ENCODE results near the gene STK39.

The STK39 gene

GRCh38 chr2:168165397-168165796, 82.0 kb downstream of the STK39 start:
- DNase-seq (ENCODE audit: low spot score) = no peak
- no peak for TF ChIP-seq CTCF (IDR thresholded peaks at IDR 0.05; ENCODE audit: extremely low read depth, missing control alignments)

- no peak for TF ChIP-seq CTCF (IDR thresholded peaks at IDR 0.05; ENCODE audit: extremely low read depth, missing control alignments)
- peak; percentile 11 for DNase-seq (ENCODE audit: low spot score)
Observed at GRCh38 chr2:168160897-168161296, 86.5 kb downstream of the STK39 start.

- DNase-seq (ENCODE audit: low spot score) = no peak
- TF ChIP-seq CTCF (IDR thresholded peaks at IDR 0.05; ENCODE audit: extremely low read depth, missing control alignments) = no peak
Observed at GRCh38 chr2:168159754-168160585, 87.4 kb downstream of the STK39 start.

- TF ChIP-seq CTCF (IDR thresholded peaks at IDR 0.05; ENCODE audit: extremely low read depth, missing control alignments) = no peak
- no peak for DNase-seq (ENCODE audit: low spot score)
Observed at GRCh38 chr2:168158586-168158985, 88.8 kb downstream of the STK39 start.

GRCh38 chr2:168157926-168158325, 89.5 kb downstream of the STK39 start:
- no peak for DNase-seq (ENCODE audit: low spot score)
- TF ChIP-seq CTCF (IDR thresholded peaks at IDR 0.05; ENCODE audit: extremely low read depth, missing control alignments) = no peak

GRCh38 chr2:168157070-168157469, 90.3 kb downstream of the STK39 start:
- TF ChIP-seq CTCF (IDR thresholded peaks at IDR 0.05; ENCODE audit: extremely low read depth, missing control alignments) = no peak
- DNase-seq (ENCODE audit: low spot score) = no peak

- no peak for DNase-seq (ENCODE audit: low spot score)
- TF ChIP-seq CTCF (IDR thresholded peaks at IDR 0.05; ENCODE audit: extremely low read depth, missing control alignments) = no peak
Observed at GRCh38 chr2:168156661-168157060, 90.7 kb downstream of the STK39 start.

Data from GM20000 (cell line).